GM21515 (cell line): ENCODE data around the gene TRIM34.
"Not testable (repeated sequence)": the region's sequence is repeated elsewhere in the genome, so short reads cannot be mapped to it uniquely, and the experiment has no call there.

Experiments used
- ATAC-seq: cut with Tn5 transposase; IDR thresholded peaks from one replicate; pipeline ENCODE4 v1.9.1; 2021; ENCODE audit not compliant: unreplicated experiment

TRIM34 gene

DNA sequence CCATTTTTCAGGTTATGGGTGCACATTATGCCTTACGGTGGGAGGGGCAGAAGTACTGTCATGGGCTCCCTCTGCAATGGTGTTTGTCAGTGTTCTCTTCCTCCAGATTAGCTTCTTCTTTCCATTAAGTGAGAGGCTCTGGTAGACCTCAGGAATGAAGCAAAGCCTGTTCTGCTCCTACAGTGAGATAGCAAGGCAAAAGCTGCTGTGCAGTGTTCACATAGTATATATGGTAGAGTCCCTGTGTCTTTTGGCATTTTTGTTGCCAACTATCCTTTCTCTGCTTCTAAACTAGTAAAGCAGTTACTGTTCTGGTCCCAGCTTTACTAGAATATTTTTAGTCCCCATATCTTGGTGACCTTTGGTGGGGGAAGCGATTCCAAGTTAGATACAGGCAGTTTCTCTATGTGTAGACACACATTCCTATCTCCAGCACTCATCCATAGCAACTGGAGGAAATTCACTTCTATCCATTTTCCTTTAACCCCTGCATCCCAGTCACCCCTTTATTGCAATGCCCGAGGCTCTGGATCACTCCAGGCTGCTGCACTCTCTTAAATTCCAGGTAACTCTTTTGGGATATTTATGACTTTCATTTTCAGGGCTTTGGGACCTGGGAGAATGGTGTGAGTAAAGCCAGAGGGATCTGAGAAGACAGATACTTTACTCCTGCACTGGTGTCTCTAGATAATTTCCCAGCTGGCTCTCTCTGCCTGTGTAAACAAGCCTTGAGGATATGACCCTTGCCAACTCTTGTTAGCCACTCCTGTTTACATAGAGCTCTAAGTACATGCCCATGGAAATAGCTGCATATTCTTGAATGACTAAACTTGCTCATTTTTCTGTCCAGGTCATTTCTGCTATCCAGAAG lies 3.9 kb upstream of the TRIM34 start:
- ATAC-seq: no peak

DNA sequence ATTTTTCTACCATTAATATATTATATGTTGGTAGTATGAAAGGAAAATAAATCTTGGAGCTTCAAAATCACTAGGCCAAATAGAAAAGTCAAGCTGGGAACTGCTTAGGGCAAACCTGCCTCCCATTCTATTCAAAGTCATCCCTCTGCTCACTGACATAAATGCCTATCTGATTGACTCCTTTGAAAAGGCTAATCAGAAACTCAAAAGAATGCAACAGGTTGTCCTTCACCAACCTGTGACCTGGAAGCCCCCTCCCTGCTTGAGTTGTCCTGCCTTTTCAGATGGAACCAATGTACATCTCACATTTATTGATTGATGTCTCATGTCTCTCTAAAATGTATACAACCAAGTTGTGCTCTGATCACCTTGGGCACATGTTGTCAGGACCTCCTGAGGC lies 3.2 kb upstream of the TRIM34 start:
- no peak for ATAC-seq

DNA sequence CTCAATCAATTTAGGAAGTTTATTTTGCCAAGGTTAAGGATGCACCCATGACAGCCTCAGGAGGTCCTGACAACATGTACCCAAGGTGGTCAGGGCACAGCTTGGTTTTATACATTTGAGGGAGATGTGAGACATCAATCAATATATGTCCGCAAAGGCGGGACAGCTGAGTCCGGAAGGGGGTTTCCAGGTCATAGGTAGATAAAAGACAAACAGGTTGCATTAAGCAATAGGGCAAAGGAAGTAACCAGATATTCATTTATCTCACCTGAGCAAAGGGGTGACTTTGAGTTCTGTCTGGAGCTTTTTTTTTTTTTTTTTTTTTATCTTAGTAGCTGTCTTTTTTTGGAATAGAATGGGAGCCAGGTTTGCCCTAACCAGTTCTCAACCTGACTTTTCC lies 2.0 kb upstream of the TRIM34 start:
- no peak for ATAC-seq

DNA sequence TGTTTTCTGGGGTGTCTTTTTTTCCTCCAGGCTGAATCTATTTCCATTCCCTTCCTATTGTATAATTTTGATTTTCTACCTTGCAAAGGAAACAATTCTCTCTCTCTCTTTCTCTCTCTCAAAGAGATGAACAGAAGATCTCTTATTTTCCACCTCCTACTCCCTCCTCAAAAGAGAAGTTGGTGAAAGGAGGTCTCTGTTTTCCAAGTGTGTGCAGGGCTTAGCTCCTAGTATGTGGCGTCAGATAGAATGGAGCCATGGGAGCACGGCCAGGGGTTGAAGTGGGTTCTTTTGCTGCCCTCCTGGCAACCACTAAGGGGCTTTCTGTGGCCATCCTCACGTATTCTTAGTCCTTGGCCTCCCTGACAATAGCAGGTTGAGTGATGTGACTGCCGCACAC lies 480 bp downstream of the TRIM34 start:
- ATAC-seq: no peak

DNA sequence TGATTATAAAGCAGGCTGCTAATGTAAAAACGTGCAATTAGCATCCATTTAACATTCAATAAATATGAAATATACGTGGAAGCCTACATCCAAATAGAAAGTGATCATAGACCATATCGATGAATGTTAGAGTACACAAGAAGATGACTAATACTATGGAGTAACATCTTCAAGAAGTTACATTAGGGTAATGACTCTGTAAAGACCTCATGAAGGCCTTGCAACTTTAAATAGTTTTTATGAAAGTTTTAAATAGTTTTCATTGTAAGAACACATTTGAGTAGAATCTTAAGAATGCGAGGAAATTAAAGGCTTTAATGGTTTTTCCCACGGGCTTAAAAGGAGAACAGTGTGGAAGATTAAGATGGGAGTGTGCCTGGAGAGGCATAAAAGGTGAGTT lies 1.4 kb downstream of the TRIM34 start:
- ATAC-seq: no peak

DNA sequence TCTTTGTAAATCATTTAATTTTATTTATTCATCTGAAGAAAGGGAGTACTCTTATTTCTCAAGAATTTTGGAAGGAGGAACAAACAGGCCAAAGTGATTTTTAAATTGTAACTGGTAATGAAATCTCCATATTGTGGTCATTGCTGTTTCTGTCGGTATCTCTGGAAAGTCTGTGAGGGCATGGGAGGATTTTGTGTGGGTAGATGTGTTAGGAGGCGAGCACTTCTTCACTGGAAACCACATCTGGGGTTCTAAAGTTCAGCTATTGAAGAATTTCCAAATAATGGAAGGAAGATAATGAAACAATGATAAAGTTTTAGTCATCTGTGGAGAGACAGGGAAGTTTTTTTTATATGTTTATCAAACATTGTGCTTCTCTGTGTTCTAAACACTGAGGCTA lies 6.6 kb downstream of the TRIM34 start:
- peak; percentile 9 for ATAC-seq

DNA sequence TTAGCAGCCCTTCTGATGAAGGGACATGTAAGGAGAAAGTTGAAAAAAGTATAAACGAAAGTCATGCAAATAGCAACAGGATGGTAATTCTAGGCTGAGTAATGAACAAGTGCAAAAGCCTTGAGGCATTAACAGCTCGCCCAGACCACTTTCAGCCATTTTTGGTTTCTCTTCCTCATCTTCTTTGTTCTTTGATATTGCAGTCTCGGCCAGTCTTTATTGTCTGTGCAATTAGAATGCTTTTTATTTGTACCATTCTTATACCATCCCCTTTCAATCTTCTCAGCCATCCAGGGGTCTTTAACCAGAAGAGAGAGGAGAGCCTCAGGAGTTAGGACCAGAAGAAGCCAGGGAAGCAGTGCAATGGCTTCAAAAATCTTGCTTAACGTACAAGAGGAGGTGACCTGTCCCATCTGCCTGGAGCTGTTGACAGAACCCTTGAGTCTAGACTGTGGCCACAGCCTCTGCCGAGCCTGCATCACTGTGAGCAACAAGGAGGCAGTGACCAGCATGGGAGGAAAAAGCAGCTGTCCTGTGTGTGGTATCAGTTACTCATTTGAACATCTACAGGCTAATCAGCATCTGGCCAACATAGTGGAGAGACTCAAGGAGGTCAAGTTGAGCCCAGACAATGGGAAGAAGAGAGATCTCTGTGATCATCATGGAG lies 7.3 kb downstream of the TRIM34 start:
- ATAC-seq: peak; percentile 94

DNA sequence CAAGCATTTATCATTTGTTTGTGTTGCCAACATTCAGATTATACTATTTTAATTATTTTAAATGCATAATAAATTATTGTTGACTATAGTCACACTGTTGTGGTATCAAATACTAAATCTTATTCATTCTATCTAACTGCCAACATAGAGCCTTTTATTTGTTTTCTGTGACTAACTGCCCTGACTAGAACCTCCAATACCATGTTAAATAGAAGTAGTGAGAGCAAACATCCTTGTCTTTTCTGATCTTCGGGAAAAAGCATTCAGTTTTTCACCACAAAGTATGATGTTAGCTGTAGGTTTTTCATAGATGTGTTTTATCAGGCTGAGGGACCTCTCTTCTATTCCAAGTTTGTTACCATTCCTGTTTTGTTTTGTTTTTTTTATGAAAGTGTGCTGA lies 15.2 kb downstream of the TRIM34 start:
- no peak for ATAC-seq

DNA sequence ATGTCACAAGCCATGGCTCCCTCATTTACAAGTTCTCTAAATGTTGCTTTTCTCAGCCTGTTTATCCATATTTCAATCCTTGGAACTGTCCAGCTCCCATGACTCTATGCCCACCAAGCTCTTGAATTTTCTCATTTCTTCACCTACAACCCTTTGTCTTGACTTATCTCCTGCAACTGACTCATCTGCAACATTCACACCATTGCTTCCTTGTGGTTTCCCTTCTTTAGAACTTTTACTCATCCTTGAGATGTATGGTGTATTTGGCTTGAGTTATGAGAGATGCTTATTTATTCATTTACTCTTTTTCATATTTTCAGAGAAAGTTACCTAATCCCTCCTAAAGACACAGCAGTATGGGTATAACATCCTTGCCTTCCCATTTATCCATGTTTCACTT lies 18.8 kb downstream of the TRIM34 start:
- no peak for ATAC-seq

DNA sequence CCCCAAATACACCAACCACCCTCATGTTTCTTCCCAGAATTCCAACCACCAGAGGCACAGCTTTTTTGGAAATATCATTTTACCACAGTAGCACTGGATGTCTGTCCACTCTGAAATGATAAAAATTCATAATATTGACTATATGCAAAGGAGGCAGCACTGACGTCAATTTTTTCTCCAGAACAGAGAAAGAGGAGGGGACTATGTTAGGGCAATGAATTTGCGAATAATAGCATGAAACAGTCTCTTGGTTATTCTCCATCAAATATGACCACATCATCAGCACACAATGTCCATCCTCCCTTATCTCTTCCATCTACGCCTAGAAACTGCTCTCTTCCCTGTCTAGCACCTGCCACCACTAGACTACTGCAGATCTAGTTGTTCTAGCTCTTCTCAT lies 21.3 kb downstream of the TRIM34 start:
- ATAC-seq: no peak

DNA sequence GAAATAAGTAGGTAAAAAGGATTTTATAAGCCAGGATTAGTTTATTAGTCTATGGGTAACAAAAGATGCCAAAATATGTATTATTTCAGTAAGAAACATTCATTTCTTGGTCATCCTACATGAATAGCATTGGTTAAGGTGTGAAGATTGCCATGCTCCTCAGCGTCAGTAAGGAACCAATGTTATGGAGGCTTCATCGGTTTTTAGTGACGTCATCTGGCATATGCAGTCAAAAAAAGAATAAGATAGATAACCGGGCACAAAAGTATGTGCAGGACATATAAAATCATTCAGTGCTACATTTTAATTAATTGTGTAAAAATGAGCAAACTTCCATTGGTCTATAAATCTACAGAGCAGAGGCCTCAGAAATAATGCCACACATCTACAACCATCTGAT lies 30.7 kb downstream of the TRIM34 start:
- ATAC-seq: no peak

DNA sequence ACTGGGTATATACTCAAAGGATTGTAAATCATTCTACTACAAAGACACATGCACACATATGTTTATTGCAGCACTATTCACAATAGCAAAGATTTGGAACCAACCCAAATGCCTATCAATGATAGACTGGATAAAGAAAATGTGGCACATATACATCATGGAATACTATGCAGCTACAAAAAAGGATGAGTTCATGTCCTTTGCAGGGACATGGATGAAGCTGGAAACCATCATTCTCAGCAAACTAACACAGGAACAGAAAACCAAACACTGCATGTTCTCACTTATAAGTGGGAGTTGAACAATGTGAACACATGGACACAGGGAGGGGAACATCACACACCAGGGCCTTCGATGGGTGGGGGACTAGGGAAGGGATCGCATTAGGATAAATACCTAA lies 32.2 kb downstream of the TRIM34 start:
- ATAC-seq: not testable (repeated sequence)

DNA sequence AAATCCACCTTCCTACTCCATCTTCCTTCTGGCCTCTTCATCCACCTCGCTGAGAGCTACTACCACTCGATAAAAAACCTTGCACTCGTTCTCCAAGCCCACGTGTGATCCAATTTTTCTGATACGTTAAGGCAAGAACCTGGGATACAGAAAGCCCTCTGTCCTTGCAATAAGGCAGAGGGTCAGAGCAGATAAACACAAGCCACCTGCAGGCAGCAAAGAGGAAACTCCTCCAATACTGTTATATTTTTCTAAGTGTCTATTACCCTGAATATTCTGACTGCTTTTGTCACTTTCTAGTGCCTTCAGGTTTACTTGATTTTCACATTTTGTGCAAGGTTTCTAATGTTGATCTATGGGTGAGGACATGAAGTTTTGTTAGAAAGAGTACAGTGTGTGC lies 33.5 kb downstream of the TRIM34 start:
- no peak for ATAC-seq

DNA sequence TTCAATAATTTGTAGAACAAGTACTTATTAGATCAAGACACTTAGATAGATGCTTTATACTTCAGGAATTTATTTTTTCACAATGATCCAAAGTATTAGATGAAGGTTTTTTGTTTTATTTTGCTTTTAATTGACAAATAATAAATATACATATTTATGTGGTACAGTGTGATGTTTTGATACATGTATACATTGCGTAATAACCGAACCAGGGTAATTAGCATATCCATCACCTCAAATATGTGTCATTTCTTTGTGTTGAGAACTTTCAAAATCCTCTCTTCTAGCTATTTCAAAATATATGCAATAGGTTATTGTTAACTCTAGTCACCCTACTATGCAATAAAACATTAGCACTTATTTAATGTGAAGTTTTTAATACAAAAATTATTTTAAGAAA lies 38.7 kb downstream of the TRIM34 start:
- no peak for ATAC-seq

DNA sequence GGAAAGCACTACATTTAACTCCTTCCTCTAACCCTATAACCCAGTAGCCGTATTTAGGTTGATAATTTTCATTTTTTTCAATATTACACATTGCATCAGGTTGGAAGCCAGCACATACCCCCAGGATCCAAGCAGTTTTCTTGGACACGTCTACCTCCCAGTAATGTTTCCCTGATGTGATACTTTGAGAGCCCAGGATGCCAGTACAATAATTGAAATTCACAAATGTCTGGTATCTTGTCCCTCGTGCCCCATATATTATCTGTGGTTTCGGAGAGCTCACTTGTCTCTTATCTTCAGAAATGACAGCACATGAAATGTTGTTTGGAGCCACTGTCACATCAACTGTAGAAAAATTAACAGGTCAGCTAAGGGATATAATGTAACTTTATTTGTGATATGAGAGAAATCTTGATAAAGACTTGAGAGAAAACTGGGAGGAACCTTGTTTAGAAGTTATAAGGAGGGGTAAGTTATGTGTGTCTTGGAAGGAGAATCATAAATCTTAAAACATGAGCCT lies 40.3 kb downstream of the TRIM34 start:
- no peak for ATAC-seq

DNA sequence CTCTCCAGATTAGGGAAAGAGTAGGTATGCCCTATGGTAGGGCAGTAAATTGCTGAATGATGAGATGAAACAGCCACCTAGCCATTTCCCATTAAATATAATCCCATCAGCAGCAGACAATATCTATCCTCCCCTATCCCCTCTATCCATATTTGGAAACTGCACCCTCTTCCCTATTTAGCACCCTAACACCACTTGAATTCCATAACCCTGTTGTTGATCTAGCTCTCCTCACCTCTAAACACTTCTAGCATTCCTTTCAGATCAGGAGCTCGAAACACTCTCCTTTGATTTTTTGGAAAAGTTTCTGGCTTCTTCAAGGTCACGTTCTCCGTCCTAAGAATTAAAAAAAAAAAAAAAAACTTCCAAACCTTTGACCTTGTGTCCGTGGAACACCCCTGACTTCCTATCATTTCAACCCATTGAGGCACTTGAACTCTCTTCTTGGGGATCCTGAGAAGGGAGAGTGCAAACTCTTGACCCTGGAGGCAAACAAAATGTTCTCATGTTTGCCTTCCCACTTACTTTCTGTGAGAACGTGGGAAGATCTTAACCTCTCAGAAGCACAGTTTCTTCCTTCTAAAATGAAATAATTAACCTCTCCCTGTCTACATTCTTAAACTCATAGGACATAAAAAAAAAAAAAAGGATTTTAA lies 41.1 kb downstream of the TRIM34 start:
- no peak for ATAC-seq

DNA sequence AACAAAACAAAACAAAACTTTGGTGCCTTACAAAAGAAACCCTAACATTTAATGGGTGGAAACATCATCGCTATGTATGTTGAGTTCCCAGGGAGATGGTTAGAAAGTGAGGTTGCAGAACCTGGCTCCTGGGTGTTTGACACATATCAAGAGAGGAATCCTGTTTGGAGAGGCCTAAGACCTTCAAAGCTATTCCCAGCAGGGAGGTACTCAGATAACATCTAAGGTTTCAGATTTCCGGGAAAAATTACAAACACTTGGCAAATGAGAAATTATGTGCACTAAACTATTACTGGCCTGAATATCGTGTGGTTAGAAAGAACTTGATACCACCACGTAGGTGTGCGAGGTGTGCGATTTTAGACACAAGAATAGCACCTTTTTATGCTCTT lies 41.6 kb downstream of the TRIM34 start:
- no peak for ATAC-seq

DNA sequence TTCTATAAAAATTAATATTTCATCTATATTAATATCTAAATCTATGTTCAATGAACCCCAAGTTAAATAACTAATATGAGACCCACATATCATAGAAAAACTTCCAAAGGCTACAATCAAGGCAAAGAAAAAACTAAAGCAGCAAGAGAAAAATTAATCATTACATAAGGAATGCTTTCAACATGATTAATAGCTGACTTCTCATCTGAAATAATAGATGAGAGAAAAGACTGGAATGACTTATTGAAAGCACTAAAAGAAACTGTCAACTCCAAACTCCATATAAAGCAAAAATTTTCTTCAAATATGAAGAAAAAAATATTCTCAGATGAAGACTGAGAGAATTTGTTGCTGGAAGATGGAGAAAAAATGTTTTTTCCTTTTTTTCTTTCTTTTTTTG lies 47.0 kb downstream of the TRIM34 start:
- no peak for ATAC-seq

DNA sequence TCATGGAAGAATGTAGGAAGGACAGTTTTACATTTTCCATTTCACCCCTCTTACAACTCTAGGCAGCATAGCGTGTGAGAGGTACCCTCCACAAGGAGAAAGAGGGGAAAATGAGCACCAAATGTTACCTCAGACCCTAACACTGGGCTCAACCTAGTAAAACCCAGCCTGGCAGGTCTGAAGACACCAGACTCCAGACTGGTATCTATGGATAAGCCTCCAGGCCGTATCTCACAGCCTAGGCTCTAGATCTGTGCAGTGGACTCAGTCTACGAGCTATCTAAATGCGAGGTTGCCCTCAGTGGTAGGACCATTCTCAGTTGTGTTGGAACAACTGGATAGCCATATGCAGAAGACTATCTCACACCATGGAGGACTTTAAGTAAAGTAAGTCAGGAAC lies 49.6 kb downstream of the TRIM34 start:
- no peak for ATAC-seq

DNA sequence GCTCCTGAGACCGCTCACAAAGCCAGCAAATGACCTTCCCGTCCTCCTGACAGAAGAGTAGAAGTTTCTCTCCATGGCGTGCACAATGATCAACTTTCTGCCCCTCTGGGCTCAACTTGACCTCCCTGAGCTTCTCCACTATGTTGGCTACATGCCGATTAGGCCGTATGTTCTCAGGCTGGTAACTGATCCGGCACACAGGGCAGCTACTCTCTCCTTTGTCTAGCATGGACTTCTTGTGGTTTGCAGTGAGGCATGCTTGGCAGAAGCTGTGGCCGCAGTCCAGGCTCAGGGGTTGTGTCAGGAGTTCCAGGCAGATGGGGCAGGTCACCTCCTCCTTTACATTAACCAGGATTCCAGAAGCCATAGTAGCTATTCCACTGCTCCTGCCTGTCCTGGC lies 55.0 kb downstream of the TRIM34 start:
- no peak for ATAC-seq

DNA sequence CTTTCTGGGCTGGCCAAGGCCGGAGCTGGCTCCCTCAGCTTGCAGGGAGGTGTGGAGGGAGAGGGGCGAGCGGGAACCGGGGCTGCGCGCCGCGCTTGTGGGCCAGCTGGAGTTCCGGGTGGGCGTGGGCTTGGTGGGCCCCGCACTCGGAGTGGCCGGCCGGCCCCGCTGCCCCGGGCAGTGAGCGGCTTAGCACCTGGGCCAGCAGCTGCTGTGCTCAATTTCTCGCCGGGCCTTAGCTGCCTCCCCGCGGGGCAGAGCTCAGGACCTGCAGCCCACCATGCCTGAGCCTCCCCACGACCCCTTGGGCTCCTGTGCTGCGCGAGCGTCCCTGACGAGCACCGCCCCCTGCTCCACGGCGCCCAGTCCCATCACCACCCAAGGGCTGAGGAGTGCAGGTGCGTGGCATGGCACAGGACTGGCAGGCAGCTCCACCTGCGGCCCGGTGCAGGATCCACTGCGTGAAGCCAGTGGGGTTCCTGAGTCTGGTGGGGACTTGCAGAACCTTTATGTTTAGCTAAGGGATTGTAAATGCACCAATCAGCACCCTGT lies 58.2 kb downstream of the TRIM34 start:
- ATAC-seq: not testable (repeated sequence)

DNA sequence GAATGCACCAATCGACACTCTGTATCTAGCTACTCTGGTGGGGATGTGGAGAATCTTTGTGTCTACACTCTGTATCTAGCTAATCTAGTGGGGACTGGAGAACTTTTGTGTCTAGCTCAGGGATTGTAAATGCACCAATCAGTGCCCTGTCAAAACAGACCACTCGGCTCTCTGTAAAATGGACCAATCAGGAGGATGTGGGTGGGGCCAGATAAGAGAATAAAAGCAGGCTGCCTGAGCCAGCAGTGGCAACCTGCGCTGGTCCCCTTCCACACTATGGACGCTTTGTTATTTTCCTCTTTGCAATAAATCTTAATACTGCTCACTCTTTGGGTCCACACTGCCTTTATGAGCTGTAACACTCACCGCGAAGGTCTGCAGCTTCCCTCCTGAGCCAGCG lies 58.8 kb downstream of the TRIM34 start:
- not testable (repeated sequence) for ATAC-seq
